Dendritic cell treated with granulocyte-macrophage colony-stimulating factor and Interleukin-4, amounts not matched to agents 40 ng/mL and 50 ng/mL, for 4 days (primary cell): ENCODE data around the gene MKLN1.

Experiments
- H3K27ac Mint-ChIP-seq: one replicate; pipeline ENCODE4 v1.8.0; 2022; ENCODE audit warnings: mild to moderate bottlenecking, mixed read lengths
- H3K27me3 Mint-ChIP-seq: one replicate; pipeline ENCODE4 v1.8.0; 2022; ENCODE audit warnings: mild to moderate bottlenecking, mixed read lengths
- H3K36me3 Mint-ChIP-seq: one replicate; pipeline ENCODE4 v1.8.0; 2022; ENCODE audit warnings: low read depth, mixed read lengths
- H3K4me1 Mint-ChIP-seq: one replicate; pipeline ENCODE4 v1.8.0; 2022; ENCODE audit warnings: low read depth, mixed read lengths
- H3K4me3 Mint-ChIP-seq: one replicate; pipeline ENCODE4 v1.8.0; 2022; ENCODE audit warnings: mild to moderate bottlenecking, moderate library complexity, mixed read lengths
- H3K9me3 Mint-ChIP-seq: one replicate; pipeline ENCODE4 v1.8.0; 2022; ENCODE audit warnings: mixed read lengths
- intact Hi-C: fragments of 100-400 bp; cut with micrococcal nuclease; formaldehyde crosslinking; loops from one replicate; pipeline ENCODE4 v1.15.0; 2022

The MKLN1 gene

DNA sequence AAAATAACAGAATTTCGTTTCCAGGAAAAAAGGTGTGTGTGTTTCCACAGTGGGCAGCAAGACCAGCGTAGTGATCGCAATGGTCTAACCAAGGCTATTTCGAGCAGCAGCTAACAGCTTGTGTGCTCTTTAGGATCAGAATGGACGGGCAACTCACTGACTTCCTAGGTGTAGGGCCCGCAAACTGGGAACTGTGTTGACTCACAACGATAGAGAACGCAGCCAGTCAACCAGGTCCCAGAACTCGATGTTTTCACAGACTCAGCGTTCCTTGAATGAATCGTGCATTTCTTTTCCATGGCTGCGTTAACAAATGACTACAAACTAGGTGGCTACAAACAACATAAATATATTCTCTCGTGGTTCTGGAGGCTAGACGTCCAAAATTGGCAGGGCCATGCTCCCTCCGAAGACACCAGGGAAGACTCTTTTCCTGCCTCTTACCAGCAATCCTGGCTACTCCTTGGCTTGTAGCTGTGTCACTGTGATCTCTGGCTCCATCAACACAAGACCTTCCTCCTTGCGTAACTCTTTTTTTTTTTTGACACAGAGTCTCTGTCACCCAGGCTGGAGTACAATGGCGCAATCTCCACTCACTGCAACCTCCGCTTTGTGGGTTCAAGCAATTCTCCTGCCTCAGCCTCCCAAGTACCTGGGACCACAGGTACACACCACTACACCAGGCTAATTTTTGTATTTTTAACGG is 189.7 kb downstream of the MKLN1 start:
- H3K27me3 Mint-ChIP-seq = peaks cover 3% of the 10 kb centered on the region
- H3K4me1 Mint-ChIP-seq = peaks cover 6% of the 10 kb centered on the region
- H3K9me3 Mint-ChIP-seq = no peaks in the 10 kb centered on the region
- no peak overlapping the region for H3K27ac Mint-ChIP-seq
- intact Hi-C loops = no loop called here
- H3K36me3 Mint-ChIP-seq = no peaks in the 10 kb centered on the region
- H3K4me3 Mint-ChIP-seq = no peak overlapping the region

DNA sequence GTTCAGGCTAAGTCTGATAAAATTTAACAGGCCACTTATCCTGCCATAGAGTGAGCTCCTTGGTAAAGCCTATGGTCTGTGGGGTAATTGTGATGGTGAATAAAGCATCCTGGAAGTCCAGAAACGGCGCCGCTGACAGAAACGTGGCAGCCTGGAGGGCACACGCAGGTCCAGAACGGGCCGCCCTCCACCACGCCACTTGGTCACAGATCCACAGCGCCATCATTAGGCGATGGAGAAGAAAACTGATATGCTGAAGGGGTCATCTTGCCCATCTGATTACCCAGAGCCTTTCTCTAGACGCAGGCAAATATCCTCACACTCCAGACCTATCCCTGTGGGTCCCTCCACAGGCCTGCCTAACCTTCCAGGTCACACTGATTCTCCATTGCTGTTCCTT is 190.9 kb downstream of the MKLN1 start:
- Mint-ChIP-seq H3K4me1 (no peaks in the 10 kb centered on the region), H3K27me3 (no peaks in the 10 kb centered on the region), H3K27ac (no peak overlapping the region), H3K36me3 (no peaks in the 10 kb centered on the region), H3K4me3 (no peak overlapping the region), H3K9me3 (no peaks in the 10 kb centered on the region)
- intact Hi-C loops = no loop called here

DNA sequence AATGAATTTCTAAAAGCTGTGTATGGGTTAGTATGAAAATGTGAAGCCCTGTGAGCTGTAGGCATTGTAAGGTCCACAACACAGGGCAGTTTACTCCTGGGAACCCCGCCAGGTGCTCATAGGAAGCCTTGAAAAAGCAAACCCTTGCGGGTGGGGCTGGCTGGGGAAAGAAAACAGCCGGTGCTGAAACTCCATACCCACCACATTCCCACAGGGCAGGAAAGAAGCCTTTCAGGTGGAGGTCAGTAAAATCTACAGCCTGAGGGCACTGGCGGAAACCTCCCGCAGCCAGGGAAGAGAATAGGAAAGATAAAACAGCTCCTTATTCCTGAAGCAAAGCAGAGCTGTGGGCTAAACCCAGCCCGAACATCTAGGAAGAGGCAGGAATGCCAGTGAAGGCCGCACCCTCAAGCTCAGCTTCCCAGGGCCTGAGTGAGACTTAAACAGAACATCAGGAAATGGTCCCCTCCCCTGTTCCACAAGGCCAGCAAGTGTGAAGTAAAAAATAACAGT is 194.0 kb downstream of the MKLN1 start:
- H3K9me3 Mint-ChIP-seq = no peaks in the 10 kb centered on the region
- no peaks in the 10 kb centered on the region for H3K27me3 Mint-ChIP-seq
- H3K4me3 Mint-ChIP-seq = no peak overlapping the region
- H3K36me3 Mint-ChIP-seq = no peaks in the 10 kb centered on the region
- no peak overlapping the region for H3K27ac Mint-ChIP-seq
- H3K4me1 Mint-ChIP-seq = no peaks in the 10 kb centered on the region
- intact Hi-C loops = no loop called here

DNA sequence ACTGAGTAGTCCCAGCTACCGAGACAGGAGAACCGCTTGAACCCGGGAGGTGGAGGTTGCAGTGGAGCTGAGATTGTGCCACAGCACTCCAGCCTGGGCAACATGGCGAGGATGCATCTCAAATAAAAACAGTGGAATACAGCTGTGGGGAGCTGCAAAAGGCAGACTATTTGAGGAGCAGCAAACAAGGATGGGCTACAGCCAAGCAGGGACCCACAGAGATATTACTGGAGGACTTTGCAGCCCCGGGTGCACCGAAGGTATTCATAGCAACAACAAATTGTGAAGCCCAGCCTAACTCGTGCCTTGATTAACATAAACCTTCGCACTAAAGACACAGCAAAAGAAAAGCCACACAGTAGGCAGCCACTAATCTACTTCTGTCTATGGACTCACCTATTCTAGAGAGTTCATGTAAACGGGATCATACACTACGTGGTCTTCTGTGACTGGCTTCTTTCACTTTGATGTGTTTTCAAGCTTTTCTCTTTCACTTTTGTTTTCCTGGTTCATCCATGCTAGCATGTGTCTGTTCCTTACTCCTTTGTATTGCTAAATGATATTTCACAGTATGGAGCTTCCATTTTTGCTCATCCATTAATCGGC is 194.8 kb downstream of the MKLN1 start:
- Mint-ChIP-seq H3K9me3 (no peaks in the 10 kb centered on the region), H3K36me3 (no peaks in the 10 kb centered on the region), H3K4me1 (peaks cover 3% of the 10 kb centered on the region), H3K27ac (no peak overlapping the region), H3K4me3 (no peak overlapping the region), H3K27me3 (no peaks in the 10 kb centered on the region)
- intact Hi-C loops = no loop called here

DNA sequence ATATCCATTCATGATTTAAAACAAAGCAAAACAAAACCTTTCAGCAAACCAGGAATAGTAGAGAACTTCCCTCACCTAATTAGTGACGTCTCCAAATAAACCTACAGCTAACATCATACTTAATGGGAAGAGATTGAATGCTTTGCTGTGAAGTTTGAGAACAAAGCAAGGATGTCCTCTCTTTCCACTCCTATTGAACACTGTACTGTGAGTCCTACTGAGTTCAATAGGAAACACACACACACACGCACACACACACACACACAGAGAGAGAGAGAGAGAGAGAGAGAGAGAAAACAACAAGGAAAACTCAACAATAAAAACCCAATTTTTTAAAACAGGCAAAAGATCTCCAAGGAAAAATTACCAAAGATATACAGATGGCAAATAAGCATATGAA is 196.4 kb downstream of the MKLN1 start:
- Mint-ChIP-seq H3K27me3 (no peaks in the 10 kb centered on the region), H3K9me3 (no peaks in the 10 kb centered on the region)

DNA sequence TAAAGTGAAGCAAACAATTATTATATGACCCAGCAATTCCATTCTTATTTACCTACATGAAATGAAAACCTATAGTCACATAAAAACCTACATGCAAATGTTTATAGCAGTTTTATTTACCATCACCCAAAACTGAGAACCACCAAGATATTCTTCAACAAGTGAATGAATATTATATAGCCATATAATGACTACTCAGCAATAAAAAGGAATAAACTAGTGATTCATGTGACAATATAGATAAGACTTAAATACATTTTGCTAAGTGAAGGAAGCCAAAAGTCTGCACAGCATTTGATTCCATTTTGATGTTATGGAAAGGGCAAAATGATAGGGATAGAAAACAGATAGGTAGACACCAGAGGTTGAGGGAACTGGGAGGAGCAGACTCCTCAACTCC is 197.0 kb downstream of the MKLN1 start:
- peaks cover 5% of the 10 kb centered on the region for H3K4me1 Mint-ChIP-seq
- intact Hi-C loops = no loop called here
- H3K36me3 Mint-ChIP-seq = no peaks in the 10 kb centered on the region
- H3K9me3 Mint-ChIP-seq = no peaks in the 10 kb centered on the region
- no peak overlapping the region for H3K27ac Mint-ChIP-seq
- H3K4me3 Mint-ChIP-seq = no peak overlapping the region
- no peaks in the 10 kb centered on the region for H3K27me3 Mint-ChIP-seq

More for the DNA sequence above, 196.4 kb downstream of the MKLN1 start:
- no peaks in the 10 kb centered on the region for H3K36me3 Mint-ChIP-seq
- H3K27ac Mint-ChIP-seq = no peak overlapping the region
- no peak overlapping the region for H3K4me3 Mint-ChIP-seq
- intact Hi-C loops = no loop called here
- peaks cover 5% of the 10 kb centered on the region for H3K4me1 Mint-ChIP-seq

DNA sequence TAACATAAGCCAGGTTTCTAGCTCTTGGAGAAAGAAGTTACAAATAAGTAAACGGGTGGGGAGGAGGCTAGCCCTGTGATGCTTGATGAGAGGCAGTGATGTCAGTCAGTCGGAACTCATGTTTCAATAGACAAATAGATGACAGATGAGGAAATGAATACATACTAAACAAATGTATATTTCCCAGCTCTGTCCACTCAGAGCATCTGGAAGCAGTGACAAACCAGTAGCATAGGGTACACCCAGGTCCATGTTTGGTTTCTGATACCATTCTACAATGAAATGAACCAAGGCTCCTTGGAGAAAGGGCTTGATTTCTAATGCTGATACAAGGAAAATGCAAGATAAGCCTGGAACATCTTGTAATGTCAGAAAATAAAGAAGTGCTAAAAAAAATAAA is 198.1 kb downstream of the MKLN1 start:
- no peaks in the 10 kb centered on the region for H3K27me3 Mint-ChIP-seq
- no peaks in the 10 kb centered on the region for H3K36me3 Mint-ChIP-seq
- peaks cover 5% of the 10 kb centered on the region for H3K4me1 Mint-ChIP-seq
- intact Hi-C loops = no loop called here
- H3K27ac Mint-ChIP-seq = no peak overlapping the region
- no peak overlapping the region for H3K4me3 Mint-ChIP-seq
- H3K9me3 Mint-ChIP-seq = no peaks in the 10 kb centered on the region

DNA sequence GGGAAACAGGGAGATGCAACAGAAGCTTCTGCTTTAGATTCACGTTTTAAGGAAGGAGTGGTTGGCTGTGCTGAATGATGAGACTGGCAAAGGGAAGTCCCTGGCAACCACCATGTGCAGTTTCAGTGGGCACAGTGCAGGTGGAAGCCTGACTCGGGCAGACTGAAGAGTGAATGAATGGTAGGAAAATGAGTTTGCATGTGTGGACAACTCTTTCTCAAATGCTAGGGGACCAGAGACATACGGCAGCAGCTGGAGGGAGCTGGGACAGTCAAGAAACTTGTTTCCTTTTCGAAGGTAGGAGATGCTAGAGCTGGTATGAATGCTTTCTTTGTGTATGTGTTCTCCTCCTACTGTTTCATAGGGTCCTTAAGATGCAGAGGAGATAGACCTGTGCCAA is 199.8 kb downstream of the MKLN1 start:
- Mint-ChIP-seq H3K36me3 (no peaks in the 10 kb centered on the region), H3K27me3 (no peaks in the 10 kb centered on the region), H3K4me1 (peaks cover 5% of the 10 kb centered on the region), H3K4me3 (no peak overlapping the region), H3K27ac (no peak overlapping the region), H3K9me3 (no peaks in the 10 kb centered on the region)
- intact Hi-C loops = no loop called here

DNA sequence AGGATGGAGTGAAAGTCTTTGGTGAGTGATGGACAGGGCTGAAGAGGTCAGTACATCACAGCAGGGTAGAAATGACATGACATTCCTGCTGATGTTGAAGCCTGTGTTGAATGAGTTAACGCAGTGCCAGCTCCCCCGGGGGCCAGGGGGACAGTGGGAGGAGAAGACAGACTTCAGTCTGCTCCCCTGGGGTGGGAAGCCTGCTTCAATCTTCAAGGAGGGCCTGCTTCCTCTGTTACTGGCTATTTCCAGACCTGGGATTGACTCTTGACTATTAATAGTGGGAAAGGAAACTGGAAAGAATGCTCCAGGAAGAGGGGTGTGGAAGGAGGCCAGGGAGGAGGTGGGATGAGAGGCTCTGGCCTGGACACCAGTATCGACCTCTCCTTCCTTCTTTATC is 201.5 kb downstream of the MKLN1 start:
- Mint-ChIP-seq H3K4me1 (peaks cover 5% of the 10 kb centered on the region), H3K4me3 (no peak overlapping the region), H3K9me3 (no peaks in the 10 kb centered on the region), H3K27me3 (no peaks in the 10 kb centered on the region), H3K36me3 (no peaks in the 10 kb centered on the region), H3K27ac (no peak overlapping the region)
- intact Hi-C loops = no loop called here

DNA sequence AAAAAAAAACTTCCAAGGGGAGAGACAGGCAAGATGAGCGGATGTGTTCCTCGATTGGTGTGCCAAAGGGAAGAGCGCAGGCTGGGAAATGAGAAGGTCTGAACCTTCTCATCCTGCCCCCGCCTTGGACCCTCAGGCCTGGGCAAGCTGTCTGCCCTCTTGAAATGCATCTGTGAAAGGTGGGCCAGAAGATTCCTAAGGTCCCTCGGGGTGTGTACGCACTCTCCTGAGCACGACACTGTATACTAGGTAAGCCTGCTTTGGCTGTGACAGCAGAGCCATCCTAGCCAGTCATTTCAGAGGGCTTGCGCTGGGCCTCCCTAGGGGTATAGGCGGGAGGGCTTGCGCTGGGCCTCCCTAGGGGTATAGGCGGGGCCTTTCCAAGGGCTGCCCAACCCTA is 201.9 kb downstream of the MKLN1 start:
- Mint-ChIP-seq H3K4me3 (no peak overlapping the region), H3K27me3 (no peaks in the 10 kb centered on the region), H3K4me1 (peaks cover 5% of the 10 kb centered on the region), H3K9me3 (no peaks in the 10 kb centered on the region), H3K27ac (no peak overlapping the region), H3K36me3 (no peaks in the 10 kb centered on the region)
- intact Hi-C loops = no loop called here

DNA sequence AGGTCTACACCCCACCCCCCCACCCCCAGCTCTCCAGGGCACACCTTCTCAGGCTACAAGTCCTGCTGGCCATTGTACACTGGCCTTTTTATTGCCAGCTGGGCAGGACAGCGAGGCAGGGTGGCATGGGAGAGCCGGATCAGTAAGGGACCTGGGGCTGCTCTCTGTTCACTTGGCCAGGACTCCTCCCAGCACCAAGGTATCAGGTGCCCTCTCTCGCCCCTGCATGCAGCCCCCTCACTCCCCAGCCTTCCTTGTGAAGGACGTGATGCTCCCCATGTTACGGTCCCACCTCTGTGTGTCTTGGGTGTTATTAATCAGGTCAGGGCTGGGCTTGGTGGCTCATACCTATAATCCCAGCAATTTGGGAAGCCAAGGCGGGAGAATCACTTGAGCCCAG is 202.5 kb downstream of the MKLN1 start:
- intact Hi-C loops = no loop called here
- Mint-ChIP-seq H3K9me3 (no peaks in the 10 kb centered on the region), H3K4me3 (no peak overlapping the region), H3K4me1 (peaks cover 5% of the 10 kb centered on the region), H3K27ac (no peak overlapping the region), H3K36me3 (no peaks in the 10 kb centered on the region), H3K27me3 (no peaks in the 10 kb centered on the region)

DNA sequence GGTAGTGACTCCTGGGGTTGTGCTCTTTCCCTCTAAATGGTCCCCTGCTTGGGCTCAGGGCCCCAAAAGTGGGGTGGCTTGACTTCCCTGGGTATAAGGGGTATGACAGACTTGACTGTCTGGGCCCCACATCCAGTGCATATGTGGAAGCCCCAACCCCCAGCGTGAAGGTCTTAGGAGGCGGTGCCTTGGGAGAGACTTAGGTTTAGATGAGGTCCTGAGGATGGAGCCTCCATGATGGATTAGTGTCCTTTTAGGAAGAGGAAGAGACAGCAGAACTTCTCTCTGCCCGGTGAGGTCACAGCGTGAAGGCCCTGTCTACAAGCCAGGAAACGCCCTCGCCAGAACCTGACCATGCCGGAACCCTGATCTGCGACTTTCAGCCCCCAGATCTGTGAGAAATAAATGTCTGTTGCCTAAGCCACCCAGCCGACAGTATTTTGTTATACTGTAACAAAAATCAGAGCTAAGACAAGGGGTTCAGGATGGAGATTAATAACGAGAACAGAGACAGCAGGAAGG is 205.0 kb downstream of the MKLN1 start:
- Mint-ChIP-seq H3K9me3 (no peaks in the 10 kb centered on the region), H3K27me3 (no peaks in the 10 kb centered on the region), H3K4me1 (peaks cover under 1% of the 10 kb centered on the region), H3K4me3 (no peak overlapping the region), H3K27ac (no peak overlapping the region), H3K36me3 (no peaks in the 10 kb centered on the region)
- intact Hi-C loops = no loop called here

DNA sequence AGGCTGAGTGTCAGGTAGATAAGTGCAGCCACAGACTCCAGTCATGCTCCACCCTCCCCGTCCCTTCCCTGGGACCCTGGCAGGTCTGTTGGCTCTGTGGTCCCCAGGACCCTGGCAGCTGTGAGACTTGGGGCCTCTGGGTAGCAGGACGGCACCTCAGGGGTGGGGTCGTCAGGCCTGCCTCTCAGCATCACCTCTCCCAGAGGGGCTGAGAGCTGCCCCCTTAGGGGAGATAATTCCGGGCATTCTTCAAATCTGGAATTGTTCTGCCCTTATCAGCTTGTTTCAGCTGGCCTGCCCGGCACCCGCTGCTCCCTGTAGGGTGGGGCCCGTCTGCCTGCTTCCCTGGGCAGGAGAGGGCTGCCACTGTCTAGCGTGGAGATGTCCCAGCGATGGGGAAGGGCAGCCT is 205.5 kb downstream of the MKLN1 start:
- Mint-ChIP-seq H3K9me3 (no peaks in the 10 kb centered on the region), H3K4me3 (no peak overlapping the region), H3K36me3 (no peaks in the 10 kb centered on the region), H3K27ac (no peak overlapping the region), H3K27me3 (no peaks in the 10 kb centered on the region), H3K4me1 (no peaks in the 10 kb centered on the region)
- intact Hi-C loops = no loop called here

DNA sequence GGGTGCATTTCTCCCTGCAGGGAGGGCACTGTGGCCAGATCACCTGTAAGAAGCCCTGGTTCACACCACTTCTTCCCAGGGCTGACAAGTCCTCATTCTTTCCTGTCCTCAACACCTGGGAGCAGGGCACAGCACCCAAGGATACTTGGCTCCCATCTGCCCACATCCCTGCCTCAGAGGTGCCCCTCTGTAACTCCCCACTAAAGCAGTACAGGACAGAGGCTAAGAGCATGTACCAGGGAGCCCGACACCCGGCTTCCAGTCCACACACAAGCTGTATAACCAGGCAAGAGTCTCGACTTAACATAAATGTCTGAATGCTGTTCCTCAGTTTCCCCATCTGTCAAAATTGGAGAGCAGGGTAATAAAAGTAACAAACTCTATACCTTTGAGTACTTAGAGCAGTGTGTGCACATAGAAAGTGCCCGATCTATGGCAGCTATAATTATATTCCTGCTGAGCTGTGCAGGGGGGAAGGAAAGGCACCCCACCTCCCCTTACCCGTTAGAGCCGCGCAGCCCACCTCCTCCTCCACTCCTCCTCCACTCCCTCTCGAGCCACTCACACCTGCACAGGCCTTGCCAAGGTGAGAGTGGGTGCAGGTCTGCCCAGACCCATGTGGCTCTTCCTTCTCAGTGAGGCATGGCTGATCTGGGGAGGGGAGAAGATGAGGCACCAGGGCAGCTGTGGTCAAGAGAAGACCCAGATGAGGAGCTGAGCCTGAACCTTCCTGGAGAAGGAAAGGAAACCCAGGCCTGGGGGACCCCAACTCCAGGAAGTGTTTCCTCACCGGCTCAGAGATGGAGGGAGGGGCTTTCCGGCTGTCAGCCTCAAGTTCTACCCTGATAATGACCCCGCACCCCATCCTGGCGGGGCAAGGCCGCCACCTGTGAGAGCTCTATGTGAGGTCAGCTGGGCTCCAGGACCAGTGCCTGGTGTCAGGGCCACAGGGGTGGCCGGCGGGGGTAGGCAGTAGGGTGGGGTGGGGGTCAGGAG is 206.2 kb downstream of the MKLN1 start:
- intact Hi-C loops = no loop called here
- no peak overlapping the region for H3K4me3 Mint-ChIP-seq
- no peak overlapping the region for H3K27ac Mint-ChIP-seq
- no peaks in the 10 kb centered on the region for H3K4me1 Mint-ChIP-seq
- H3K27me3 Mint-ChIP-seq = no peaks in the 10 kb centered on the region
- no peaks in the 10 kb centered on the region for H3K9me3 Mint-ChIP-seq
- H3K36me3 Mint-ChIP-seq = no peaks in the 10 kb centered on the region
